Measurements from ENCODE around the gene ATN1. TPM values are rescaled to one million over a fixed set of nuclear protein-coding genes. Genes with fewer than 3 reads are reported as not detected.

Gene ATN1
- polyA plus RNA-seq, 1 experiment: 15.9 TPM

DNA sequence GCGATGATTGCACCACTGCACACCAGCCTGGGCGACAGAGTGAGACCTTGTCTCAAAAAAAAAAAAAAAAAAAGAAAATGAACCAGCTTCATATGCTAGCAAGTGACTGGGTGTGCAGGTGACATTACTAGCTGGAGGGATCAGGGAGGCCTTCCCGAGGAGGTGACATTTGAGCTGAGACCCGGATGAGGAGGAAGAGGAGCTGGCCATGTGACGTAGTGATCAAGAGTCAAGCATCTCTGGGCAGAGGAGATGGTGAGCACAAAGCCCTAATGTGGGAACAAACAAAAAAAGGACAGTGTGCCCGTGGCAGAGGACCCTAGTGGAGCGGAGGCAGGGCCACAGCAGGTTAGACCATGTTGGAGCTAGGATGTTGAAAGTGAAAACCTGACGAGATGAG lies 19.9 kb downstream of the ATN1 start:
- no peaks in the 10 kb centered on the region for H3K27me3 ChIP-seq (ENCODE audit: control insufficient read depth, insufficient read depth, low read length)
- peaks cover 4% of the 10 kb centered on the region for H3K36me3 ChIP-seq (ENCODE audit: control insufficient read depth, insufficient read depth, low read length)
- no peak overlapping the region for H3K4me3 ChIP-seq (ENCODE audit: low read depth, low read length)
- no peak for DNase-seq (ENCODE audit: low read depth)
- CTCF ChIA-PET: interaction anchor here (1.0 to 6.5 kb wide), 7 partner anchors 10 to 162 kb away, joined by 3 to 65 read pairs (median 5); no protein-coding TSS in a partner anchor
- TF ChIP-seq, protein P1, sequence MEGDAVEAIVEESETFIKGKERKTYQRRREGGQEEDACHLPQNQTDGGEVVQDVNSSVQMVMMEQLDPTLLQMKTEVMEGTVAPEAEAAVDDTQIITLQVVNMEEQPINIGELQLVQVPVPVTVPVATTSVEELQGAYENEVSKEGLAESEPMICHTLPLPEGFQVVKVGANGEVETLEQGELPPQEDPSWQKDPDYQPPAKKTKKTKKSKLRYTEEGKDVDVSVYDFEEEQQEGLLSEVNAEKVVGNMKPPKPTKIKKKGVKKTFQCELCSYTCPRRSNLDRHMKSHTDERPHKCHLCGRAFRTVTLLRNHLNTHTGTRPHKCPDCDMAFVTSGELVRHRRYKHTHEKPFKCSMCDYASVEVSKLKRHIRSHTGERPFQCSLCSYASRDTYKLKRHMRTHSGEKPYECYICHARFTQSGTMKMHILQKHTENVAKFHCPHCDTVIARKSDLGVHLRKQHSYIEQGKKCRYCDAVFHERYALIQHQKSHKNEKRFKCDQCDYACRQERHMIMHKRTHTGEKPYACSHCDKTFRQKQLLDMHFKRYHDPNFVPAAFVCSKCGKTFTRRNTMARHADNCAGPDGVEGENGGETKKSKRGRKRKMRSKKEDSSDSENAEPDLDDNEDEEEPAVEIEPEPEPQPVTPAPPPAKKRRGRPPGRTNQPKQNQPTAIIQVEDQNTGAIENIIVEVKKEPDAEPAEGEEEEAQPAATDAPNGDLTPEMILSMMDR (IDR thresholded peaks at IDR 0.05; ENCODE audit: insufficient read depth, low read depth, low read length): no peak
- POLR2A ChIA-PET: interaction anchor here (1.0 kb wide), 1 partner anchor 96 kb away, joined by 3 read pairs; the partner anchor contains the start of gene USP5

DNA sequence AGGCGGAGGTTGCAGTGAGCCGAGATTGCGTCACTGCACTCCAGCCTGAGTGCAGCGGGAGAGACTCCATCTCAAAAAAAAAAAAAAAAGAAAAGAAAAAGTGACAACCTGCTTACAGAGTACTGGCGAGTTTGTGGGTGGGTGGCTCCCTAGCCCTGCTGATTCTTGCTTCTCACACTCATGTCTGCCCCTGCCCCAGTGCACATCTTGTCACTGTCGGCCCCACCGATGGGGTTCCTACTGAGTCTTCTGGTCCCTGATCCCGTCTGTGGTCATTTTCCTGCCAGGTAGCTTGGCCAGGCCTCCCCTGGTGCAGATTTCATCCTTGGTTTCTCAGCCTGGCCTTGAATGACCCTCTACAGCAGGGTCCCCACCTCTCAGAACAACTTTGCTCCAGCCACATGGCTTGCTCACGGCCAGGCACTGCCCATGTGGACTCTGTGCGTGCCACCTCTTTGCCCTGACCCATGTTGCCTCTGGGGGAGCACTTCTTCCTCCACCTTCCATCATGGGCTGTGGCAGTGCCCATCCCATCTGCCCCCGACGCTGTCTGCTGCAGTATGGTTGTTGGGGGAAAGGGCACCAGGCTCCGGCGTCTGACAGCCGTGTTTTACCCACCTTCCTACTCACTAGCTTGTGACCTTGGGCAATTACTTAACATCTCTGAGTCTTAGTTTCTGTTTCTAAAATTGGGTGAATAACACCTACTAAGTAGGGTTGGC lies 21.3 kb downstream of the ATN1 start:
- TF ChIP-seq, protein P1 (IDR thresholded peaks at IDR 0.05; ENCODE audit: insufficient read depth, low read depth, low read length): no peak
- ChIA-PET CTCF (interaction anchor here (0.7 to 2.0 kb wide), 7 partner anchors 15 to 165 kb away, joined by 3 to 5 read pairs (median 3); partner anchors contain the start of gene SPSB2), POLR2A (no interaction called here)
- H3K36me3 ChIP-seq (ENCODE audit: control insufficient read depth, insufficient read depth, low read length): peaks cover 4% of the 10 kb centered on the region
- H3K4me3 ChIP-seq (ENCODE audit: low read depth, low read length): no peak overlapping the region
- H3K27me3 ChIP-seq (ENCODE audit: control insufficient read depth, insufficient read depth, low read length): no peaks in the 10 kb centered on the region
- no peak for DNase-seq (ENCODE audit: low read depth)

DNA sequence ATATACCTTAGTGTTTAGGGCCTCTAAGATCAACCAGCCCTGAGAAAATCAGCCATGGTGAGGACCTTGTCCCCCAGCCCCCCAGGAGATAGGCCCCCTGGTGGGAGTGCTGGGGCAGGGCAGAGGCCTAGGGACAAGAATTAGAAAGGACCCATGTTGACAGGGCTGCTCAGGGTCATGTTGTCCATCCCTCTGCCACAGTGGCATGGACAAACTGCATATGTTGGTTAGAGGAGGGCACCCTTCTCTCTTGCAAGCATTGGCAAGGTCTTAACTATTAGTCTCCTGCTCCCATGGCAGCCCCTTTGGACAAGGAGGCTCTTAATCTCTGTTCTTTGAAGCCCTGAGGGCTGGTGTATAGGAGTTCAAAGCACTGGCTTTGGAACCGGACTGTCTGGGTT lies 22.6 kb downstream of the ATN1 start:
- TF ChIP-seq, protein P1 (IDR thresholded peaks at IDR 0.05; ENCODE audit: insufficient read depth, low read depth, low read length): 0 out of 2 replicates have a peak, but pooled peaks have one; percentile 26
- ChIA-PET POLR2A (no interaction called here), CTCF (interaction anchor here (0.8 to 2.0 kb wide), 3 partner anchors 11 to 164 kb away, joined by 4 to 5 read pairs (median 4); no protein-coding TSS in a partner anchor)
- H3K4me3 ChIP-seq (ENCODE audit: low read depth, low read length): no peak overlapping the region
- no peak for DNase-seq (ENCODE audit: low read depth)
- H3K36me3 ChIP-seq (ENCODE audit: control insufficient read depth, insufficient read depth, low read length): peaks cover 4% of the 10 kb centered on the region
- no peaks in the 10 kb centered on the region for H3K27me3 ChIP-seq (ENCODE audit: control insufficient read depth, insufficient read depth, low read length)

DNA sequence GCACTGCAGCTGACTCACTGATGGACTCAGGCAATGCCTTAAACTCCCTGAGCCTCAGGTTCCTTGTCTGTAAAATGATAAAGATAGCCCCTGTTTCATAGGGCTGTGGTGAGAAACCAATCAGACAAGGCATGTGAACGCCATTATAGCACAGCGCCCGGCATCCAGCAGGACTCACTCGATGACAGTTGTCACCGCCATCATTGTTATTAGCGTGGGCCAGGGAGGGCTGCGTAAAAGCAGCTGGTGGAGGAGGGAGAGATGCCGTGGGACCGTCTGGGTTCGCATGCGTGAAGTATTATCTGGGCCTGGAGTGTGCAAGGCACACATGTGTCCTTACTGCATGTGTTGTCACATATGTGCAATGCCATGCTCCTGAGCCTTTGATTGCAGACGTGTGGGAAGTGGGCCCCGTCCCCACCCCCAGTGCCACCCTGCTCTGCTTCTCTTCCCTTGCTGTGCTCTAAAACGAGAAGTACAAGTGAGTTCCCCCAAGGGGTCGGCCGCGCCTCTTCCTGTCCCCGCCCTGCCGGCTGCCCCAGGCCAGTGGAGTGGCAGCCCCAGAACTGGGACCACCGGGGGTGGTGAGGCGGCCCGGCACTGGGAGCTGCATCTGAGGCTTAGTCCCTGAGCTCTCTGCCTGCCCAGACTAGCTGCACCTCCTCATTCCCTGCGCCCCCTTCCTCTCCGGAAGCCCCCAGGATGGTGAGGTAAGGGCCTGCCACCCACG lies 23.2 kb downstream of the ATN1 start, which contains the start of gene PTPN6:
Gene PTPN6 (plus strand): TSS at position 546 of the 730 bp plus-strand sequence. CDS start 157 bp downstream, at position 703.
- ChIA-PET POLR2A (no interaction called here), CTCF (interaction anchor here (0.6 to 2.0 kb wide), 3 partner anchors 11 to 15 kb away, joined by 4 to 5 read pairs (median 4); no protein-coding TSS in a partner anchor)
- Histone ChIP-seq H3K4me3 (ENCODE audit: low read depth, low read length) (no peak within 1 kb of the TSS), H3K27me3 (ENCODE audit: control insufficient read depth, insufficient read depth, low read length) (no peaks in the 10 kb centered on the region), H3K36me3 (ENCODE audit: control insufficient read depth, insufficient read depth, low read length) (peaks cover 2% of the 10 kb centered on the region)
- TF ChIP-seq, protein P1 (IDR thresholded peaks at IDR 0.05; ENCODE audit: insufficient read depth, low read depth, low read length): no peak
- no peak for DNase-seq (ENCODE audit: low read depth)
